ENCODE results near the gene WNT3A.

DNA sequence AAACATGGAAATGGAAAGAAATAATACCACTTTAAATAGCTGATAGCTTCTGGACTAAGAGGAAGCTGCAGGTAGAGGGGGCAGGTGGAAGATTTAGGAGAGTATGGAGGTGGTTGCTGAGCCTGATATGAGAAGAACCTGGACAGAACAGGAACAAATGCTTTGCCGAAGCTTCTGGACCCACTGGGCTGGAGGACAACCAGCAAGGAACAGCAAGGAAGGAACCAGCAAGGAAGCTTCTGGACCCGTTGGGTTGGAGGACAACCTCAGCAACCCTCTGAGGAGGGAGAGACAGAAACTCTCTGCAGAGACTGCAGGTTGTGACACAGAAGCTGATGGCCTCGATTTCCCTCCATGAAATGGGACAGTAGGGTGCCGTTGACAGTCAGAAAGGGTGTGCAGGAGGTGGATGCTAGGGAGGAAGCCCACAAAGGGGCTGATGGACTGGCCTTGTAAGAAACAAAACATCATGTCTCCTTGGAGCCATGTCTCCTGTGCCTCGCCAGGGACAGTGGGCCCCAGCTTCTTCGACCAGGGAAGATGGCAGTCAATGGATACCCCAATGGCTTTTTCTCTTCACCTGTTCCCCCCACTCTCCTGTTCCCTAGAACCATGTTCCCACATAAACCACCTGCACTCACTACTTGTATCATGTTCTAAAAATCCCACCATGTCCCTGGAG is 8.3 kb upstream of the WNT3A start:
- TF ChIP-seq, protein P1, sequence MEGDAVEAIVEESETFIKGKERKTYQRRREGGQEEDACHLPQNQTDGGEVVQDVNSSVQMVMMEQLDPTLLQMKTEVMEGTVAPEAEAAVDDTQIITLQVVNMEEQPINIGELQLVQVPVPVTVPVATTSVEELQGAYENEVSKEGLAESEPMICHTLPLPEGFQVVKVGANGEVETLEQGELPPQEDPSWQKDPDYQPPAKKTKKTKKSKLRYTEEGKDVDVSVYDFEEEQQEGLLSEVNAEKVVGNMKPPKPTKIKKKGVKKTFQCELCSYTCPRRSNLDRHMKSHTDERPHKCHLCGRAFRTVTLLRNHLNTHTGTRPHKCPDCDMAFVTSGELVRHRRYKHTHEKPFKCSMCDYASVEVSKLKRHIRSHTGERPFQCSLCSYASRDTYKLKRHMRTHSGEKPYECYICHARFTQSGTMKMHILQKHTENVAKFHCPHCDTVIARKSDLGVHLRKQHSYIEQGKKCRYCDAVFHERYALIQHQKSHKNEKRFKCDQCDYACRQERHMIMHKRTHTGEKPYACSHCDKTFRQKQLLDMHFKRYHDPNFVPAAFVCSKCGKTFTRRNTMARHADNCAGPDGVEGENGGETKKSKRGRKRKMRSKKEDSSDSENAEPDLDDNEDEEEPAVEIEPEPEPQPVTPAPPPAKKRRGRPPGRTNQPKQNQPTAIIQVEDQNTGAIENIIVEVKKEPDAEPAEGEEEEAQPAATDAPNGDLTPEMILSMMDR (IDR thresholded peaks at IDR 0.05): no peak
- no peak for TF ChIP-seq POLR2A (IDR thresholded peaks at IDR 0.05)
